Suprapubic skin (tissue), 4 donors: Measurements from ENCODE around the gene MS4A5.

Experiments used
- EP300 ChIP-seq: sonication (generic); formaldehyde crosslinking; IDR thresholded peaks from one replicate; pipeline ENCODE4 v1.6.1; 2017; ENCODE audit warnings: antibody characterized with exemption
- POLR2A ChIP-seq, 2 donors: fragments of 450-650 bp; IDR thresholded peaks; one replicate each; pipeline ENCODE4 v1.6.1; 2017; ENCODE audit warnings: antibody characterized with exemption in 2 of 2, mild to moderate bottlenecking in 2 of 2, moderate library complexity in 2 of 2
- POLR2AphosphoS5 ChIP-seq, 3 donors: sonication (generic); formaldehyde crosslinking; IDR thresholded peaks; one replicate each; pipeline ENCODE4 v1.6.1; 2017; ENCODE audit warnings: antibody characterized with exemption in 3 of 3
- TF ChIP-seq, protein P1 (sequence below), 2 donors: fragments of 200-600 bp in 1 of 2; fragments of 450-650 bp in 1 of 2; sonication (generic) in 1 of 2; IDR thresholded peaks; one replicate each; pipeline ENCODE4 v1.5.1; 2016 to 2019; ENCODE audit warnings: antibody characterized with exemption in 2 of 2, mild to moderate bottlenecking in 1 of 2, moderate library complexity in 1 of 2

DNA sequence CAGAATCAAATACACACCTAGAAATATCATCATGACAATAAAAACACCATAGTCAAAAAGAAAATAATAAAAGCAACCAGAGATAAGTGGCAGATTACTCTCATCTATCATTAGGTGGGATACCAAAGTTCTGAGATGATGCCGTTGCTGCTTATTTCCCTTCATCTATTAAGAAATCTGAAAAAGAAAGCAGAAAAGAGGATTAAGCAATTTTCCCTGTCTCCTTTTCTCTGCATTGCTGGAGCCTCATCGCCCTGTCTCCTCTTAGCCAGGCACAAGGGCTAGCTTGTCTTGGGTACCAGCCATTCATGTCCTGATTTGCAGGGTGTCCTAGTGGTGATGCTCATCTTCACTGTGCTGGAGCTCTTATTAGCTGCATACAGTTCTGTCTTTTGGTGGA is 37.0 kb upstream of the MS4A5 start:
- TF ChIP-seq, protein P1, sequence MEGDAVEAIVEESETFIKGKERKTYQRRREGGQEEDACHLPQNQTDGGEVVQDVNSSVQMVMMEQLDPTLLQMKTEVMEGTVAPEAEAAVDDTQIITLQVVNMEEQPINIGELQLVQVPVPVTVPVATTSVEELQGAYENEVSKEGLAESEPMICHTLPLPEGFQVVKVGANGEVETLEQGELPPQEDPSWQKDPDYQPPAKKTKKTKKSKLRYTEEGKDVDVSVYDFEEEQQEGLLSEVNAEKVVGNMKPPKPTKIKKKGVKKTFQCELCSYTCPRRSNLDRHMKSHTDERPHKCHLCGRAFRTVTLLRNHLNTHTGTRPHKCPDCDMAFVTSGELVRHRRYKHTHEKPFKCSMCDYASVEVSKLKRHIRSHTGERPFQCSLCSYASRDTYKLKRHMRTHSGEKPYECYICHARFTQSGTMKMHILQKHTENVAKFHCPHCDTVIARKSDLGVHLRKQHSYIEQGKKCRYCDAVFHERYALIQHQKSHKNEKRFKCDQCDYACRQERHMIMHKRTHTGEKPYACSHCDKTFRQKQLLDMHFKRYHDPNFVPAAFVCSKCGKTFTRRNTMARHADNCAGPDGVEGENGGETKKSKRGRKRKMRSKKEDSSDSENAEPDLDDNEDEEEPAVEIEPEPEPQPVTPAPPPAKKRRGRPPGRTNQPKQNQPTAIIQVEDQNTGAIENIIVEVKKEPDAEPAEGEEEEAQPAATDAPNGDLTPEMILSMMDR (IDR thresholded peaks at IDR 0.05), result no peak
- no peak for TF ChIP-seq POLR2AphosphoS5 (IDR thresholded peaks at IDR 0.05)
- TF ChIP-seq POLR2A (IDR thresholded peaks at IDR 0.05), result no peak
- TF ChIP-seq EP300, result no peak
